A673 (cell line): ENCODE results near the gene DZANK1. TPM values are rescaled to one million over a fixed set of nuclear protein-coding genes. Genes with fewer than 3 reads are reported as not detected.

Experiments
- BruUV-seq: library from RNA; stranded (reverse); fragments of 400-500 nt; replicated peaks from 2 replicates; lab custom pipeline; 2021; lab: Mats Ljungman, UMichigan
- CTCF ChIA-PET: fragments of 300-600 bp; sonication (Branson Sonifier 250); formaldehyde crosslinking; loops from one replicate; lab custom pipeline; 2022; ENCODE audit warnings: antibody characterized with exemption; lab: Charles Lee
- POLR2A ChIA-PET: fragments of 300-600 bp; sonication (Branson Sonifier 250); formaldehyde crosslinking; loops from one replicate; lab custom pipeline; 2022; ENCODE audit warnings: antibody characterized with exemption; ENCODE audit not compliant: low non-redundant PET; lab: Charles Lee
- DNase-seq: peaks from one replicate; pipeline ENCODE4 v3.0.0-alpha.2; 2015; ENCODE audit warnings: low spot score
- H3K27ac ChIP-seq: fragments of 200-600 bp; sonication (generic); 2 replicates; pipeline ENCODE4 v1.5.1; 2016; ENCODE audit warnings: mixed run types, low read depth, mild to moderate bottlenecking, mixed read lengths, antibody characterized with exemption, low read length; ENCODE audit not compliant: poor library complexity, severe bottlenecking
- H3K27me3 ChIP-seq: fragments of 200-600 bp; sonication (generic); replicated peaks from 2 replicates; pipeline ENCODE4 v1.6.1; 2017; ENCODE audit warnings: mixed run types, low read depth, mild to moderate bottlenecking, mixed read lengths, antibody characterized with exemption, low read length; ENCODE audit not compliant: insufficient read depth, poor library complexity
- H3K36me3 ChIP-seq: fragments of 200-600 bp; sonication (generic); 2 replicates; pipeline ENCODE4 v1.6.1; 2016; ENCODE audit warnings: mixed run types, mild to moderate bottlenecking, mixed read lengths, antibody characterized with exemption, low read length; ENCODE audit not compliant: insufficient read depth, poor library complexity, severe bottlenecking
- H3K4me1 ChIP-seq: fragments of 200-600 bp; sonication (generic); 2 replicates; pipeline ENCODE4 v1.6.1; 2017; ENCODE audit warnings: mixed run types, mild to moderate bottlenecking, mixed read lengths, antibody characterized with exemption, low read length; ENCODE audit not compliant: insufficient read depth, poor library complexity, severe bottlenecking
- H3K4me3 ChIP-seq: fragments of 200-600 bp; sonication (generic); 2 replicates; pipeline ENCODE4 v1.5.1; 2016; ENCODE audit warnings: low read depth, mixed run types, mild to moderate bottlenecking, mixed read lengths, low read length; ENCODE audit not compliant: poor library complexity, severe bottlenecking
- H3K9me3 ChIP-seq: fragments of 200-600 bp; sonication (generic); 2 replicates; pipeline ENCODE4 v1.6.1; 2016; ENCODE audit warnings: mixed run types, low read depth, mild to moderate bottlenecking, mixed read lengths, antibody characterized with exemption, low read length; ENCODE audit not compliant: poor library complexity, severe bottlenecking
- CTCF ChIP-seq: fragments of 300-800, 200-600 bp; sonication (generic); conservative IDR thresholded peaks from 2 replicates; pipeline ENCODE4 v1.5.1; 2017; ENCODE audit warnings: low read depth, mild to moderate bottlenecking, antibody characterized with exemption, low read length, moderate library complexity, mixed read lengths
- EZH2 ChIP-seq: fragments of 200-600 bp; sonication (generic); IDR thresholded peaks from 2 replicates; pipeline ENCODE4 v1.6.1; 2017; ENCODE audit warnings: borderline replicate concordance, low read depth, mild to moderate bottlenecking, mixed read lengths, antibody characterized with exemption, low read length; ENCODE audit not compliant: poor library complexity, severe bottlenecking
- intact Hi-C: fragments of 100-400 bp; cut with micrococcal nuclease; formaldehyde crosslinking; loops from one replicate; pipeline ENCODE4 v1.10.0; 2022; ENCODE audit not compliant: unreplicated experiment
- total RNA-seq: library from RNA; stranded (reverse); gene quantifications from 2 replicates; pipeline ENCODE4 v1.2.3, GENCODE V29; 2021

Gene DZANK1
- total RNA-seq, 1 experiment from 2014 or later = 3.9 TPM

DNA sequence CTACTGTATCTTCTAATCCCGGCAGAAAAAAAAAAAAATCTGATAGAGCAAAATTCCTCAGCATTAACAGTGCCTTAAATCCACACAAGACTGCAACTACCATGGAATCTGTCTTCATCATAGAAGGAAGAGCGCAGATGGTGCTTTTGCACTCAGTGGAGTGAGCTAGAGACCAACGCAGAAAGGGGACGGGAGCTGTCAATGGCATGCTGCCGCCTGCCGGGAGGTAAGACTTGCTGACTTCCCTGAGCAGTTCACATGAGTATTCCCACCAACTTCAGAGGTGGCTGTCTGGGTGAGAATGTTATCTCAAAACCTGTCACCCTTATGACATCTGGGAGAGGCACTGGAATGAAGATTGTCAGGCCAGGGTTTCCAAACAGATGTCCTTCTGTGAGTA lies 35.6 kb downstream of the DZANK1 start:
- no peaks in the 10 kb centered on the region for H3K27me3 ChIP-seq
- ChIA-PET CTCF (no interaction called here), POLR2A (no interaction called here)
- H3K36me3 ChIP-seq = no peaks in the 10 kb centered on the region
- intact Hi-C loops = no loop called here
- DNase-seq = no peak
- BruUV-seq = no TSS peak
- no peak overlapping the region for H3K4me3 ChIP-seq
- no peak overlapping the region for H3K27ac ChIP-seq
- TF ChIP-seq CTCF = no peak
- H3K9me3 ChIP-seq = no peaks in the 10 kb centered on the region
- no peaks in the 10 kb centered on the region for H3K4me1 ChIP-seq

- ChIA-PET POLR2A (no interaction called here), CTCF (no interaction called here)
- no TSS peak for BruUV-seq
Observed at GRCh38 chr20:18430172-18430826, 36.5 kb downstream of the DZANK1 start.

DNA sequence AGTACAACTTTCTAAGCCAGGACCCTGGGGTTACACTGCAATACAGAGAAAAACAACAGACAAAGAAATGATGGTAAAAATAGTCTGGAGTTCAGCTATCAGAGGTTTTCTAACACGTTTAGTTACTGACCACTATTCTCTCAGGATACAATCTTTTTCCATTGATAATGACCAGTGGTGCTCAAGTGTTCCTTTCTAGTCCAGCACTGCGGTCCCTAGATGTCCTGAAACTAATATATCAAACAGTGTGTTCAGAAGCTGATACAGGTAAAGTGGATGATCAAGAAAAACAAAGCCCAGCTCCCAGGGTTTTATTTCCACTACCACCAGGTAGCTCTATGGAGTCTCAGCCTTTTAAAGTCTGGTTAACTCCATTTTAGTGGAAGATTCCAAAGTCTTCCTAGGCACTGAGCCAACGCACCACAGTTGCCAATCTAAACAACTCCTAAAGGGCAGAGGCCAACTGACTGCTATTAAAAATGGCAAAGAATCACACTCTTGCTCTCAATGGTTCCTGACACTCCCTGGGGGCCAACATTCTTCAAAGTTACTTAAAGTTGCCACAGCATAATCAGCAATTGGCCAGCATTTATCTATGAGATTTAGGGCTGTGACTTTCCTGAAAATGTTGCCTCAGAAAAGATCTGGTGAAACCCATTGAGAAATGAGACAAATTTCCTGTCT lies 38.2 kb downstream of the DZANK1 start:
- H3K4me3 ChIP-seq = no peak overlapping the region
- no peaks in the 10 kb centered on the region for H3K36me3 ChIP-seq
- H3K27ac ChIP-seq = no peak overlapping the region
- H3K27me3 ChIP-seq = no peaks in the 10 kb centered on the region
- intact Hi-C loops = no loop called here
- ChIA-PET CTCF (no interaction called here), POLR2A (no interaction called here)
- no TSS peak for BruUV-seq
- no peaks in the 10 kb centered on the region for H3K4me1 ChIP-seq
- no peak for TF ChIP-seq EZH2
- H3K9me3 ChIP-seq = no peaks in the 10 kb centered on the region
- DNase-seq = peak; percentile 16

More at GRCh38 chr20:18430172-18430826, 36.5 kb downstream of the DZANK1 start:
- H3K4me3 ChIP-seq = no peak overlapping the region
- H3K27ac ChIP-seq = no peak overlapping the region
- TF ChIP-seq CTCF (no peak), EZH2 (no peak)
- no peaks in the 10 kb centered on the region for H3K36me3 ChIP-seq
- no peaks in the 10 kb centered on the region for H3K4me1 ChIP-seq
- intact Hi-C loops = no loop called here
- H3K9me3 ChIP-seq = no peaks in the 10 kb centered on the region
- DNase-seq = no peak
- H3K27me3 ChIP-seq = no peaks in the 10 kb centered on the region
